EH (cell line): ENCODE data around the gene NYAP2.

ENCODE experiments used
- DNase-seq: peaks from one replicate; pipeline ENCODE4 v3.0.0-alpha.2; 2015; ENCODE audit warnings: low read depth

NYAP2 gene

DNA sequence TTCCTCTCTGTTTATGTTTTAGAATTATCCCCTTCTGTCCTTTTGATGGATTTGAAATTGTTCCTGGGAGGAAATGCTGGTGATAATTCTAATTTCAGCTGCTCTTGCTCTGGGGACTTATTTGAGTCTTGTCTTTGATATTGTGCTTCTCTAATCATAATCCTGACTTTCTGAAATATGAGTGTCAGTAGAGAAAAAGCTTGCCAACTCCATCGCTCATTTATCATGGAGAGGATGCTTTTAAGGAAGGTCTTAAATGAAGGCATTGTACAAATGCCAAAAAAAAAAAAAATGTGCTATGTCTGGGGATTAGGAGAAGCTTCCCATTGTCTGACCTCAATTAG is 159.5 kb downstream of the NYAP2 start:
- DNase-seq: no peak

DNA sequence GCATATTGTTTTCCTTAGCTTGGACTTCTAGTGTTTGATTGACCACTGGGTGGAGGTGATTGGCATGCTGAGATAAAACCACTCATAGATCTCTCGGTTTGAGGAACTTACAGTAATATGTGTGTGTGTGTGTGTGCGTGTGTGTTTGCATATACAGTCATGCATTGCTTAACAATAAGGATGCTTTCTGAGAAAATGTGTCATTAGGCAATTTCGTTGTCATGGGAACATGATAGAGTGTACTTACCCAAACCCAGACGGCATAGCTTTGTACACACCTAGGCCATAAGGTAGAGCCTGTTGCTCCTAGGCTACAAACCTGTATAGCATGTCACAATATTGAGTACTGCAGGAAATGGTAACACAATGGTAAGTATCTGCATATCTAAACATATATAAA is 167.3 kb downstream of the NYAP2 start:
- DNase-seq: no peak

DNA sequence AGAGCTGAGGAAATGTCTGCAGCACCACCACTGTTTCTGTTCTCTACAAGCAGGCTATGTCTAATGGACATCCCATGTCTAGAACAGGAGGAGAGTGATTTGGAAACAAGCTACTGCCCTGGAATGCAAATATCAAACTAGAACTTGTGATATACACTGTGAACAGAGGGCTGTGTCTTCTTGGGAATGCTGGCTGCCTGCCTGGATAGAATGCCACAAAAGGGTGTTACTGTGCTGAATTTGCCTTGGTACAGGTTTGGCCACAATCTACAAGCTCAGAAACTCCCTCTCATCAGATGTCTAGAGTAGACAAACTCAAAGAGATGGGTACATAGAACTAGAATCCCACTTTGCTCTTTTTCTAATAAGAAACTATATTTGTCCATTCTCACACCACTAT is 170.5 kb downstream of the NYAP2 start:
- DNase-seq: no peak

DNA sequence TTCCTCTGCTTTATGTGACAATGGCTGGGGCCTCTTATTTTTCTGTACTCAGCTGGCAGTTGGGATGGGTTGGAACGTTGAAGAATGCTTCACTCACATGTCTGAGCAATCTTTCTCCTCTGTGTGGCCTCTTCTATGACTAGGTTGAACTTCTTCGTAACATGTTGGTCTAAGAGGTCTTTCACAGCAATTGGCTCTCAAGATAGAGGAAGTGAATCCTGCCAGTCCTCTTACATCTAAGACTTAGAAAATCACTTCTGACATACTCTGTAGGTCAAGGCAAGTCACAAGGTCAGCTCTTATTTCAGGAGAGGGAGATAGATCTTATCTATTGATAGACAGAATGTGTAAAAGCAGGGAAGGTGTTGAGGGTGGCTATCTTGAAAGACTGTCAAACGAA is 174.1 kb downstream of the NYAP2 start:
- no peak for DNase-seq

DNA sequence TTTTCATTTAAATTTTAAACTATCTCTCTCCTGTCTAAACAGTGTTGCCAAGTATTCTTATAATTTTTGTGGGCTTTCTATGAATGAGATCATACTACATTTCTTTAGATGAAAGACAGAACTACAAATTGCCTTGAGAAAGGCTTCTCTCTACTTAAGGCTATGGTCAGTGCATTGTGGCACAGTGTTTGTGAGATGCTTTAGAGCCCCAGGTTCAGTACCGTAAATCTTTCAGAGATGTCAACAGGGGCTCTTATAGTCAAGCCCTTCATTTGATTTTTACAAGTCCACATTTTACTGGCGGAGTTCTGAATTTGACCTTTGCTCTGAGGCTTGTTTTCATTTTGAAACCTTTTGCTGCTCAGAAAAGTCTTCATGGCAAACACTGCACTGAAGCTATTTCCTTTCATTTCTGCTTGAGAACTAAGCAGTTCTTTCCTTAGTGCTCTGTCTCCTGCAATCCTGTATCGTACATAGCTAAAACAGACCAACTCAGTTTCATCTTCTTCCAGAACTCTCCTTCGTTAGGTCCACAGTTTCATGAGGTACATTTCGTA is 175.2 kb downstream of the NYAP2 start:
- no peak for DNase-seq

DNA sequence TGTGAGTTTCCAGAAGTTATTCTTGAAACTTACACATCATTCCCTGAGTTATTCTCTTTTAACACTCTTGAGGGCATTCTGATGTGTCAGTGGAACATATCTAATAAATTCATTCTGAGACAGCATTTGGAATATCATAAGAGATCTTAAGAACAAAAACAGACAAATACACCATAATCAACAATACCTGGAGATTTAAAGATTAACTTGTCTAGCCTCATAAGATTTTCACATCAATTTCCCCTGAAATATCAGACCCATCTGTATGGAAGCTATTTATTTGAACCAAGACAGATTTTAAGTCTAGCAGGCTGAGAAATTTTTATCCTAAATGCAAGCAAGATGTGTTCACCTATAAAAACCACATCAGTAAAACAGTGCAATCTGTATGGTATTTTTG is 181.6 kb downstream of the NYAP2 start:
- DNase-seq: no peak

DNA sequence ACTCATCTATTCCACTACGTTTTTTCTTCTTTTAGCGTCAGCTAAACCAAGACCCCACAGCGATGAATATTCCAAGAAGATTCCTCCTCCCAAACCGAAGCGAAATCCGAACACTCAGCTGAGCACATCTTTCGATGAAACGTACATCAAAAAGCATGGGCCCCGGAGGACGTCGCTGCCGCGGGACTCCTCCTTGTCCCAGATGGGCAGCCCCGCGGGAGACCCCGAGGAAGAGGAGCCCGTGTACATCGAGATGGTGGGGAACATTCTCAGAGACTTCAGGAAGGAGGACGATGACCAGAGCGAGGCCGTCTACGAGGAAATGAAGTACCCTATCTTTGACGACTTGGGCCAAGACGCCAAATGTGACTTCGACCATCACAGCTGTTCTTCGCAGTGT is 182.4 kb downstream of the NYAP2 start:
- DNase-seq: no peak

DNA sequence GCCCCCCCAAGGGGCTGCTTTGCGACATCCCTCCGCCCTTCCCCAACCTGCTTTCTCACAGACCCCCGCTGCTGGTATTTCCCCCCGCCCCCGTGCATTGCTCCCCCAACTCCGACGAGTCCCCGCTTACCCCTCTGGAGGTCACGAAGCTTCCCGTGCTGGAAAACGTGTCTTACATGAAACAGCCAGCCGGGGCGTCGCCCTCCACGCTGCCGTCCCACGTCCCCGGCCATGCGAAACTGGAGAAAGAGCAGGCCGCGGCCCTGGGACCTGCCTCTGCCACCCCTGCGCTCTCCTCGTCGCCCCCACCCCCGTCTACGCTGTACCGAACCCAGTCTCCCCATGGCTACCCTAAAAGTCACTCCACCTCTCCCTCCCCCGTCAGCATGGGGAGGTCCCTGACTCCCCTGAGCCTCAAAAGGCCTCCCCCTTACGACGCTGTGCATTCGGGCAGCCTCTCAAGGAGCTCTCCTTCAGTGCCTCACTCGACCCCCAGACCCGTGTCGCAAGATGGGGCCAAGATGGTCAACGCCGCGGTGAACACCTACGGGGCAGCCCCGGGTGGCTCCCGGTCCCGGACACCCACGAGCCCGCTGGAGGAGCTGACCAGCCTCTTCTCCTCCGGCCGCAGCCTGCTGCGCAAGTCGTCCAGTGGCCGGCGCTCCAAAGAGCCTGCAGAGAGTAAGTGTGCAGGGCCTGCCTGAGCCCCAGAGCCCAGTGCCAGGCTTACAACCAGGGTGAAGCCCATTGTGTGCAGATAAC is 183.0 kb downstream of the NYAP2 start:
- no peak for DNase-seq

DNA sequence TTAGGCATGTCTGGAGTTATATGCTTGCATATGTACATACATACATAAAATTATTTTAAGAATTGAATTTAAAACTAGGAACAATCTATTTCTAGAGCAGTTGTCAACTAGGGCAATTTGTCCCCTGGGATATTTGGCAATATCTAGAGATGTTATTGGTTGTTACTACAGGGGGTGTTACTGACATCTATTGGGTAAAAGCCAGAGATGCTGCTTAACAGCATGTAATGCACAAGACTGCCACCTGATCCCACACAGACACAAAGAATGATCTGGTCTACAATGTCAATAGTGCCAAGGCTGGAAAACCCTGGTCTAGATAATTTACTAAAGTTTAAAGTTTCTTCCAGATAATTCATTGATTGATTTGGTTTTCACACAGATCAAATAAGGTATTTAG is 185.3 kb downstream of the NYAP2 start:
- DNase-seq: no peak

DNA sequence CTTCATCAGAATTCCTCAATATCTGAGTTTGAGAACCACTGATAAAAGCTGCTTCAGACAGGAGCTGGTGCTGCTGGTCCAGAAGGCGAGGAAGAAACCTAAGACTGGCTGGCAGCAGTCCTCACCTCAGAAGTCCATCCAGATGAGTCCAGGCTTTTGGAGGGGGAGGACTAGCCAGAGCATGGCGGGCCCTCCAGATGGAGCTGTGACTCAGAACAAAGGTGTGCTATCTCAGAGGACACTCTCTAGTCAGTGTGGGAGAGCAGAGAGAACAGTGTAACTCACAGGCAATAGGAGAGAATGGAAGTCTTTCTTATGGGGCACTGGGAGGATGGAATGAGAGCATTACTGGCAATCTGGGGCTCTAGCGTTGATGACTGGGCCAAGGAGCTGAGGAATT is 191.4 kb downstream of the NYAP2 start:
- DNase-seq: no peak

DNA sequence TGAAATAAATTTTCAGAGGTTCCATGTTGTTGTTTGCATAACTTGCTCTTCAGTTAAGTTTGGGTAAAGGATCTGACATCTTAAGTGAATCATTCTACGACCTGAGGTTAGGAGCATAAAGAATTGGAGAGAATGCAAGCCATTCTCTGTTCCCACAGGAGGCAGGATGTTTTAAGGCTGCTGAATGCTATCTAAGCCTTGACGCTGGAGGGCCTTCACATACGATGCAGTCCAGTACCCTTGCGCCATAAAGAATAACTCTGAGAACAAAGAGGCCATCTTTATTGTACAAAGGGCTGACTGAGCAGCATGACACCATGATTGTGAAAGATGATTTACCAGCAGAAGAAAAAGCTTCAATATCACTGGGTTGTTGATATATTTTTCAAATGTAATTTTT is 198.4 kb downstream of the NYAP2 start:
- no peak for DNase-seq

DNA sequence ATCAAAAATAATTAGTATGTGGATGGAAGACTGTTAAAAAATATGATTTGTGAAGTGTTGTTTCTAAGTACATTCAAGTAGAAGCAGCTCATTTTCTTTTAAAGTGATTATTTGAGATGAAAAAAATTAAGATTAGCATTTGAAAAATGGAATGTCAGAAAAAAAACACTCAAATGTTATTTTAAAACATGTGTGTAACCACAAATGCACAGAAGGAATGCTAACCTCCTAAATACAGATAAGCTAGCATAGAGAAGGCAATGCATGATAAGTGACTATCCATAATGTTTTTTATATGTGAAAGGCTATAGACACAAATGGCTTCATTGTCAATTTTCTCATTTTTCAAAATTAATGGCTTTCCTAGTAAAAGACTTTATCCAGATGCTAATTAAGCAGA is 198.9 kb downstream of the NYAP2 start:
- no peak for DNase-seq

DNA sequence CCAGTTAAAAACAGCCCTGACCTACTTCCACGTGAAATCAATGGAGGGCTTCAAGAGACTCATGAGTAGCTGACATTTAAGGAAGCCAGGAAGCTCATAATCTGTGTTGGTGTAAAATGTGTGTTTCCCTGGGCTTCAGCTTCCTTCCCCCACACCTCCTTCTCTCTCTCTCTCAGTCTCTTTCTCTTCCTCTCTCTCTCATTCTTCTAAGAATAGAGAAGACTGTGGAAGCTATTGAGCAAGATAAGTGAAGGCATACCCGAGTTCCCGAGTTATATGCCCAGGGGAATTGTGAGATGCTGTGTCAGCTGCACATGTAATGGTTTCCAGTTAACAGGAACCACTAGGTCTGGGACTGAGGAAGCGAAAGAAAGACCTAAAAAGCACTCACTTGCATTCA is 199.4 kb downstream of the NYAP2 start:
- DNase-seq: peak; percentile 7

DNA sequence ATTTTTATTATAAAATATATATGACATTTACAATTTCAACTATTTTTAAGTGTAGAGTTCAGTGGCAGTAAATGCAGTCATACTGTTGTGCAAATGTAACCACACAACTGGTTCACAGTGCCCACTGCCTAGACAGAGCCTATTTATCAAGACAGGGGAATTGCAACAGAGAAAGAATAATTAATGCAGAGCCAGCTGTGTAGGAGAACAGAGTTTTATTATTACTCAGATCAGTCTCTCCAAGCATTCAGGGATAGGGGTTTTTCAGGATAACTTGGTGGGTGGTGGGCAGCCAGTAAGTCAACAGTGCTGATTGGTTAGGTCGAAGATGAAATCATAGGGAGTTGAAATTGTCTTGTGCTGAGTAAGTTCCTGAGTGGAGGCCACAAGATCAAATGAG is 200.3 kb downstream of the NYAP2 start:
- DNase-seq: no peak

DNA sequence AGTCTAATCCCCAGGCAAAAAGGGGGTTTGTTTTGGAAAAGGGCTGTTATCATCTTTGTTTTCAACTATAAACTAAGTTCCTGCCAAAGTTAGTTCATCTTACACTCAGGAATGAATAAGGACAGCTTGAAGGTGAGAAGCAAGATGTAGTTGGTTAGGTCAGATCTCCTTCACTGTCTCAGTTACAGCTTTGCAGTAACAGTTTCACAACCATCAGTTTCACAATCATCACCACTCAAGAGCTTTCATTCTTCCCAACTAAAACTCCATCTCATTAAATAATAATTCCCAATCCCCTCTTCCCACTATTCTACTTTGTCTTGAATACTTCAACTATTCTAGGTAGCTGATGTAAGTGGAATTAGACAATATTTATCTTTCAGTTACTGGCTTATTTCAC is 200.9 kb downstream of the NYAP2 start:
- no peak for DNase-seq

DNA sequence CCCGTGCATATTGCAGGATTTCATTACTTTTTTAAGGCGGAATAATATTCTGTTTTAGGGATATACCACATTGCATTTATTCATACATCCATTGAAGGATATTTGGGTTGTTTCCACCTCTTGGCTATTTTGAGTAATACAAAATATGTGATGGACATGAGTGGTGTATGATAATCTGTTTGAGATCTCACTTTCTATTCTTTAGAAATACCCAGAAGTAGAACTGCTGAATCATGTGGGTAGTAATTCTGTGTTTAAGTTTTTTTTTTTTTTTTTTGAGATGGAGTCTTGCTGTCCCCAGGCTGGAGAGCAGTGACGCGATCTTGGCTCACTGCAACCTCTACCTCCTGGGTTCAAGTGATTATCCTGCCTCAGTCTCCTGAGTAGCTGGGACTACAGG is 201.4 kb downstream of the NYAP2 start:
- DNase-seq: no peak

DNA sequence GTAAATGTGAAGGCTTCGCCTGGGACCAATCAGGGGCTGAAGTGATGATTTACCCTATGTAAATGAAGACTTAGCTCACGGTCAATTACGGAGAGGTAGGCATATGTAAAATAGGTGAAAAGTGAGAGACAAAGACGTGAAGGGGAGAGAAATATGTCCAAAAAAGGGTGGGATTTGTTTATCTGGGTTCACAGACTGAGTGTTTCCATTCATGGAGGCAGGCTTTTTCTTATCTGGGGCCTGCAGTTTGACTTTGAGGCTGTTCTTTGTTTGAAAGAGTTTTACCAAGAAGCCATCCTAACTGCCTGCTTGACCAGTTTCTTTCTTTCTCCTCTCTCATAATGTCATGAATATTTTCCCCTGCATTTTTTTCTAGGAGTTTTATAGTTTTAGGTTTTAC is 202.7 kb downstream of the NYAP2 start:
- no peak for DNase-seq

DNA sequence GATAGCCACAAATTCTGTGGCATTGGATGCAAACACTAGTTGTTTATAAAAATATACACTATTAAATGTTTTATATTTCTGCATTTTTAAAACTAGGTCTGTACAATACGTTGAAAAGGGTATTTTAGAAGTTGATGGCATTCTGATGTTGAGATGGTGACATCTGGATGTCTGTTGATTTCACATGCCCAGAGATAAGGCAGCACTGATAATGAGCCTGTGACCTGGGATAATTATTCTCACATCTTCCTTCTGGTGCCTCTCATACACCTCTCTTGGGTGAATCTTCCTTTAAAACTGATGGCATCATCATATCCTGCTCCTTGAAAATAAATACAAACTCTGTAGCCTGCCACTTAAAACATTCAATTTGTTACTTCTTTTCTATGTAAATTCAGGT is 208.6 kb downstream of the NYAP2 start:
- no peak for DNase-seq

DNA sequence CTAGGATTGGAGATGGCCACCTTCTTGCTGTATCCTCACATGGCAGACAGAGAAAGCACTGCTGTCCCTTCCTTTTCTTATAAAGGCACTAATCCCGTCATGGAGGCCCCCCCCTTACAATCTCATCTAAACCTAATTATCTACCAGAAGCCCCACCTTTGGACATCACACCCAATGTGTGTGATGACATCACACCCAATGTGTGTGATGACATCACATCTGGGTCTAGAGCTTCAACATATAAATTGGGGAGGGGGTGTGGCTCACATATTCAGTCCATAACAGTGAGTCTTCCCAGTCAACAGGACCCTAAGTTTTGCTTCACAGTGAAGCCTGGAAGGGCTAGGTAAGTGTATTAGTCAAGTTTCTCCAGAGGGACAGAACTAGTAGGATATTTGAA is 213.1 kb downstream of the NYAP2 start:
- DNase-seq: no peak

DNA sequence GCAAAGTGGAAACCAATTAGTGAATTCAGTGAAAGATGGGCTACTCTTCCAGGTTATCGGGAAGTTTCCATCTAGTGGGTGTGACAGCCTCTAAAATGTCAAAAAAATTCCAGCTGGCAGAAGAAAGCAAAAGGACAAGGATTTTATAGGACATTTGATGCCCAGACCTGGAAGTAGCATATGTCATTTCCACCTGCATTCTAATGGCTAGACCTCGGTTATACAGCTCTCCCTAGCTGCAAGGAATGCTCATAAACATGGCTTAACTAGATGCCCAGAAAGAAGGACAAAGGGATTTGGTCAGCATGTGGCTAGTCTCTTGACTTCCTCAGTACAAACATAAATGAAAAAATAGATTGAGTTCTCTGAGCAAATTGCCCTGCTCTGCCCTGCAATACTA is 215.4 kb downstream of the NYAP2 start:
- DNase-seq: no peak

DNA sequence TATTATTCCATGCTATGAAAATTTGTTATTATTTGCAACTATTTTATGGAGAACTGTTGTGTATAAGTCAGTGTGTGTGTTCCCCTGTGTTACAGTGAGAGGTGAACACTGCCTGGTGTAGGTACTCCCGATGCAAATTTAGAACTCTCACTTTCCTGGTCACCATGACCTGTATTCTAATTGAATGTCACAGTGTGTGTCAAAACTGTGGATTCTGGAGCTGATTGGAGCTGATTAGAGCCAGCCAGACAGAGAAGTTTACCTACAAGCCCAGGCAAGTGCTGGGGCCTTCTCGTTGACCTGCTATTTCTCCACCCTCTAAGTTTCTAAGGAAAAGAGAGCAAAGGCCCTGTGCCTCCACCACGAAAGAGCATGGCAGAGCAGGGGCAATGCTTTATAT is 216.0 kb downstream of the NYAP2 start:
- DNase-seq: no peak

DNA sequence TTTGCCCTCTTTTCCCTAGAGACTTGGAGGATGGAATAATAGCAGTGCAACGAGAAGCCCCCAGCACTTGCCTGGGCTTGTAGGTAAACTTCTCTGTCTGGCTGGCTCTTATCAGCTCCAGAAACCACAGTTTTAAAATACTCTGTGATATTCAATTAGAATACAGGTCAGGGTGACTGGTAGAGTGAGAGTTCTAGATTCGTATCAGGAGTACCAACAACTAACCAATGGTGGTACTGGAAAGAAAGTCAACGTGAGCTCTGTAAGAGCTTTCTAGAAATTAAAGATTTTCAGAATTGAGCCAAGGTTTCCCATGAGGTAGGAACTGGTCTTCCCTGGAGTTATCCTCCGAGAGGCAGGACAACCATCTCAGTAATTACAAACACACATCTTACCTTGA is 216.9 kb downstream of the NYAP2 start:
- no peak for DNase-seq

DNA sequence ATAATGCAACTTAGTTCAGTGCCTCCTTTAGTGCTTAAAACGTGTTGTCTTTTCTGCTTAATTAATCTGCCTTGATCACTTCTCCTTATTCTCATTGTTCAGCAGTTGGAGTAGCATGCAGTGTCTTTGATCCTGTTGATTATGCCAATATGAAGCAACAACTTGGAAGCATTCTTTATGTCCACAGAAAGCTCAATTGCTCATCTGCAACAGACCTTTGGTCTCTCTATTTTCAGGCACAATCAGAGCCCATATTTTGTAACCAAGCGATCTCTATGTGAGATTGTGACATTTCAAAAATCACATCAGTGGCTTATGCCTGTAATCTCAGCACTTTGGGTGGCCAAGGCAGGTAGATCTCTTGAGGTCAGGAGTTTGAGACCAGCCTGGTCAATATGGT is 217.3 kb downstream of the NYAP2 start:
- DNase-seq: no peak

DNA sequence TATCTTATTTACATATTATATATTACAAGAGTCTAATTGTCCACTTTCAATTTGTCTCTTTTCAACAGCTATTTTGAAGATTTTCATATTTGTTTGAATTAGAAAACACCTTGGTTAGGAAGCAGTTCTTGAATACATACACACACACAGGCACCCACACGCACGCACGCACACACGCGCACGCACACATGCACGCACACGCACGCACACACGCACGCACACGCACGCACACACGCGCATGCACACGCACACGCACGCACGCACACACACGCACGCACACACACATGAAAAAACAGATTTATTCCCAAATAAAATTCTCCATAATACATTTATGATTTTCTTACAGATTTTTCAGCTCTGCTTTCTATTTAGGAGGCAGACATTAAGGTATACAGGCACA is 220.7 kb downstream of the NYAP2 start:
- no peak for DNase-seq
